H9 (cell line): ENCODE measurements around the gene HOXC13. TPM values are rescaled to one million over a fixed set of nuclear protein-coding genes. Genes with fewer than 3 reads are reported as not detected.

Experiments
- DNase-seq: peaks from one replicate; pipeline ENCODE4 v3.0.0-alpha.2; 2017
- H2AFZ ChIP-seq: one replicate; pipeline ENCODE4 v1.6.1; 2013; ENCODE audit warnings: mild to moderate bottlenecking, low read length, control low read depth, moderate library complexity
- H2AK5ac ChIP-seq: 2 replicates; pipeline ENCODE4 v1.6.1; 2013; ENCODE audit warnings: low read length, control low read depth, mixed read lengths; ENCODE audit not compliant: insufficient read length
- H2BK120ac ChIP-seq: one replicate; pipeline ENCODE4 v1.6.1; 2013; ENCODE audit warnings: low read depth, mild to moderate bottlenecking, low read length, control low read depth, inconsistent platforms; ENCODE audit not compliant: poor library complexity, severe bottlenecking
- H2BK12ac ChIP-seq: 2 replicates; pipeline ENCODE4 v1.6.1; 2013; ENCODE audit warnings: low read length, control low read depth, mixed read lengths, low read depth; ENCODE audit not compliant: insufficient read length
- H2BK15ac ChIP-seq: 2 replicates; pipeline ENCODE4 v1.6.1; 2013; ENCODE audit warnings: low read depth, low read length, control low read depth
- H2BK20ac ChIP-seq: one replicate; pipeline ENCODE4 v1.6.1; 2013; ENCODE audit warnings: low read depth, mild to moderate bottlenecking, low read length, control low read depth, inconsistent platforms; ENCODE audit not compliant: poor library complexity, severe bottlenecking
- H2BK5ac ChIP-seq: 2 replicates; pipeline ENCODE4 v1.6.1; 2013; ENCODE audit warnings: low read length, control low read depth, mixed read lengths; ENCODE audit not compliant: insufficient read length
- H3K14ac ChIP-seq: 2 replicates; pipeline ENCODE4 v1.6.1; 2013; ENCODE audit warnings: low read length, control low read depth; ENCODE audit not compliant: insufficient read depth
- H3K18ac ChIP-seq: 2 replicates; pipeline ENCODE4 v1.6.1; 2013; ENCODE audit warnings: low read depth, mild to moderate bottlenecking, mixed read lengths, low read length, control low read depth; ENCODE audit not compliant: insufficient read length
- H3K23ac ChIP-seq: 2 replicates; pipeline ENCODE4 v1.6.1; 2013; ENCODE audit warnings: low read length, control low read depth, mixed read lengths, low read depth; ENCODE audit not compliant: insufficient read length
- H3K23me2 ChIP-seq: 2 replicates; pipeline ENCODE4 v1.6.1; 2013; ENCODE audit warnings: low read depth, mild to moderate bottlenecking, mixed read lengths, low read length, control low read depth; ENCODE audit not compliant: insufficient read length, poor library complexity, severe bottlenecking
- H3K27ac ChIP-seq: 2 replicates; pipeline ENCODE4 v1.5.1; 2013; ENCODE audit warnings: low read length, control low read depth, mixed read lengths, low read depth; ENCODE audit not compliant: insufficient read length
- H3K27me3 ChIP-seq: 2 replicates; pipeline ENCODE4 v1.6.1; 2013; ENCODE audit warnings: low read length, control low read depth, inconsistent platforms; ENCODE audit not compliant: insufficient read depth
- H3K4ac ChIP-seq: 2 replicates; pipeline ENCODE4 v1.6.1; 2013; ENCODE audit warnings: low read depth, mild to moderate bottlenecking, control low read depth, inconsistent platforms, low read length, moderate library complexity
- H3K4me1 ChIP-seq: 2 replicates; pipeline ENCODE4 v1.6.1; 2013; ENCODE audit warnings: low read length, control low read depth, inconsistent platforms; ENCODE audit not compliant: insufficient read depth
- H3K4me2 ChIP-seq: 2 replicates; pipeline ENCODE4 v1.6.1; 2013; ENCODE audit warnings: low read length, control low read depth, mixed read lengths; ENCODE audit not compliant: insufficient read length, insufficient read depth
- H3K56ac ChIP-seq: 2 replicates; pipeline ENCODE4 v1.6.1; 2013; ENCODE audit warnings: low read depth, mild to moderate bottlenecking, mixed read lengths, low read length, control low read depth; ENCODE audit not compliant: insufficient read length
- H3K79me1 ChIP-seq: 2 replicates; pipeline ENCODE4 v1.6.1; 2013; ENCODE audit warnings: low read depth, mild to moderate bottlenecking, moderate library complexity, low read length, control low read depth, inconsistent platforms; ENCODE audit not compliant: insufficient read depth, poor library complexity, severe bottlenecking
- H3K79me2 ChIP-seq: 2 replicates; pipeline ENCODE4 v1.6.1; 2013; ENCODE audit warnings: low read length, control low read depth, inconsistent platforms; ENCODE audit not compliant: insufficient read depth
- H3K9ac ChIP-seq: 2 replicates; pipeline ENCODE4 v1.6.1; 2013; ENCODE audit warnings: low read length, control low read depth, mixed read lengths; ENCODE audit not compliant: insufficient read length; ENCODE audit errors: extremely low read depth
- H3K9me3 ChIP-seq: one replicate; pipeline ENCODE4 v1.6.1; 2013; ENCODE audit warnings: low read depth, low read length, inconsistent platforms; ENCODE audit not compliant: control insufficient read depth
- H3T11ph ChIP-seq: one replicate; pipeline ENCODE4 v1.6.1; 2013; ENCODE audit warnings: mild to moderate bottlenecking, low read length, control low read depth, inconsistent platforms
- H4K20me1 ChIP-seq: one replicate; pipeline ENCODE4 v1.6.1; 2013; ENCODE audit not compliant: control insufficient read depth, insufficient read length, insufficient read depth
- H4K5ac ChIP-seq: 2 replicates; pipeline ENCODE4 v1.6.1; 2013; ENCODE audit warnings: low read depth, mild to moderate bottlenecking, mixed read lengths, low read length, control low read depth; ENCODE audit not compliant: insufficient read length
- H4K8ac ChIP-seq: replicated peaks from 2 replicates; pipeline ENCODE4 v1.6.1; 2013; ENCODE audit warnings: low read length, control low read depth, mixed read lengths, low read depth; ENCODE audit not compliant: insufficient read length
- H4K91ac ChIP-seq: 2 replicates; pipeline ENCODE4 v1.6.1; 2013; ENCODE audit warnings: low read depth, mild to moderate bottlenecking, moderate library complexity, mixed read lengths, low read length, control low read depth; ENCODE audit not compliant: insufficient read length
- H3K27ac Mint-ChIP-seq, 3 experiments: 2 replicates in 2 of 3; 3 replicates in 1 of 3; pipeline ENCODE4 v1.8.0; 2020 to 2021; ENCODE audit warnings: mixed read lengths in 3 of 3, mild to moderate bottlenecking in 1 of 3, moderate library complexity in 1 of 3
- H3K27me3 Mint-ChIP-seq: 2 replicates; pipeline ENCODE4 v1.8.0; 2021; ENCODE audit warnings: low read depth, mild to moderate bottlenecking, moderate library complexity, mixed read lengths
- H3K36me3 Mint-ChIP-seq, 3 experiments: 2 replicates in 2 of 3; 3 replicates in 1 of 3; pipeline ENCODE4 v1.8.0; 2020 to 2021; ENCODE audit warnings: low read depth in 3 of 3, mixed read lengths in 3 of 3; ENCODE audit not compliant: insufficient read depth in 1 of 3
- H3K4me1 Mint-ChIP-seq, 2 experiments: 2 replicates each; pipeline ENCODE4 v1.8.0; 2020; ENCODE audit warnings: mixed read lengths in 2 of 2
- H3K4me3 Mint-ChIP-seq, 2 experiments: 2 replicates in 1 of 2; 3 replicates in 1 of 2; pipeline ENCODE4 v1.8.0; 2020 to 2021; ENCODE audit warnings: mild to moderate bottlenecking in 2 of 2, mixed read lengths in 2 of 2, moderate library complexity in 1 of 2
- H3K9me3 Mint-ChIP-seq, 2 experiments: 2 replicates in 1 of 2; 3 replicates in 1 of 2; pipeline ENCODE4 v1.8.0; 2020; ENCODE audit warnings: mild to moderate bottlenecking in 2 of 2, mixed read lengths in 2 of 2, moderate library complexity in 1 of 2
- WGBS: extraction: QIAGEN DNeasy Blood & Tissue Kit; methylation state at CpG from one replicate; pipeline ENCODE4 v1.1.7; 2013; ENCODE audit warnings: missing lambda C conversion rate, low lambda C conversion rate, mixed read lengths; ENCODE audit not compliant: insufficient read length; ENCODE audit errors: extremely low coverage; 5-methylcytosine and 5-hydroxymethylcytosine counted together
- total RNA-seq: library from RNA; stranded (reverse); gene quantifications from 2 replicates; pipeline ENCODE4 v1.2.1, GENCODE V29; 2021
- TF ChIP-seq, protein P1 (sequence below): fragments of 200-600 bp; sonication (generic); conservative IDR thresholded peaks from 3 replicates; pipeline ENCODE4 v1.8.0; 2021; ENCODE audit warnings: antibody characterized with exemption, mild to moderate bottlenecking

The HOXC13 gene
- total RNA-seq, 1 experiment from 2014 or later = not detected

DNA sequence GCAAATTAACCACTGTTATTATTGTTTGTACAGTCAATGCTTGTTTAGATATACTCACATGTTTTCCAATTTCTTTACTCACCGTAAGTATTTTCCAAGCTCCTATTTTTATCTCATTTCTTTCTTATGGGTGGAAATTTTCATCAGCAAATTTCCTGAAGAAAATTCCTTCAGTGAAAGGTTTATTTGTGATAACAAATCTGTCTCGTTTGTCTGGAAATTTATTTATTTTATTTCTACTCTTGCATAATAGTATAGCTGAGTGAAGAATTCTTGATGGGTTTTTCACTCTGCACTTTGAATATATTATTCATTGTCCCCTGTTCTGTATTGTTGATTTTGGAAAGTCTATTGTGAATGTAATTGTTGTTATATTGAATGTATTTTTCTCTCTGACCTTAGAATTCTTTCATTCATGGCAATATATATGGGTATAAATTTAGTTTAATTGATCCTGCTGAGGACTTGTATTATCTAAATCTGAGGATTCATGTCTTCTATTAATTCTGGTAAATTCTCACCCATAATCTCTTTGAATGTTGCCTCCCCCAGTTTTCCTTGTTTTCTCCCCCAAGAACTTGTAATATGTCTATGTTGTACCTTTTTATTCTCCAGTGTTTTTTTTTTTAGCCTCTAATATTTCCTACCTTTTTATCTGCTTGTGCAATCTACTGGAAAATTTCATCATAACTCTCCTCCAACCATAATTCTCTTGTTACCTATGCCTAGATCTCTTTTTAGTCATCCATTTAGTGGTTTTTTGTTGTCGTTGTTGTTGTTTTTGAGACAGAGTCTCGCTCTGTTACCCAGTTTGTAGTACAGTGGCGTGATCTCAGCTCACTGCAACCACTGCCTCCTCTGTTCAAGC lies 21.6 kb upstream of the HOXC13 start:
- Histone ChIP-seq H3K14ac (no peak overlapping the region), H3K27ac (no peak overlapping the region), H2AK5ac (no peak overlapping the region), H3T11ph (no peak overlapping the region), H2BK15ac (no peak overlapping the region), H3K4me2 (no peak overlapping the region), H2BK12ac (no peak overlapping the region), H3K56ac (no peak overlapping the region), H2BK120ac (no peak overlapping the region), H3K27me3 (no peaks in the 10 kb centered on the region; the same call in 1 of the 2 replicates), H3K79me2 (no peaks in the 10 kb centered on the region), H2BK5ac (no peak overlapping the region), H3K18ac (no peak overlapping the region), H4K20me1 (no peaks in the 10 kb centered on the region), H3K4ac (no peak overlapping the region), H4K5ac (no peak overlapping the region), H3K23me2 (no peaks in the 10 kb centered on the region), H3K23ac (no peak overlapping the region), H3K79me1 (no peaks in the 10 kb centered on the region), H4K8ac (no peak overlapping the region), H3K9ac (no peak overlapping the region), H3K4me1 (no peaks in the 10 kb centered on the region), H4K91ac (no peak overlapping the region), H2BK20ac (no peak overlapping the region), H3K9me3 (no peaks in the 10 kb centered on the region), H2AFZ (no peak overlapping the region)
- no peak for DNase-seq
- H3K9me3 Mint-ChIP-seq = no peaks in the 10 kb centered on the region
- peaks cover 94% of the 10 kb centered on the region for H3K27me3 Mint-ChIP-seq
- no peak overlapping the region for H3K4me3 Mint-ChIP-seq
- no peaks in the 10 kb centered on the region for H3K36me3 Mint-ChIP-seq
- no peak overlapping the region for H3K27ac Mint-ChIP-seq
- TF ChIP-seq, protein P1, sequence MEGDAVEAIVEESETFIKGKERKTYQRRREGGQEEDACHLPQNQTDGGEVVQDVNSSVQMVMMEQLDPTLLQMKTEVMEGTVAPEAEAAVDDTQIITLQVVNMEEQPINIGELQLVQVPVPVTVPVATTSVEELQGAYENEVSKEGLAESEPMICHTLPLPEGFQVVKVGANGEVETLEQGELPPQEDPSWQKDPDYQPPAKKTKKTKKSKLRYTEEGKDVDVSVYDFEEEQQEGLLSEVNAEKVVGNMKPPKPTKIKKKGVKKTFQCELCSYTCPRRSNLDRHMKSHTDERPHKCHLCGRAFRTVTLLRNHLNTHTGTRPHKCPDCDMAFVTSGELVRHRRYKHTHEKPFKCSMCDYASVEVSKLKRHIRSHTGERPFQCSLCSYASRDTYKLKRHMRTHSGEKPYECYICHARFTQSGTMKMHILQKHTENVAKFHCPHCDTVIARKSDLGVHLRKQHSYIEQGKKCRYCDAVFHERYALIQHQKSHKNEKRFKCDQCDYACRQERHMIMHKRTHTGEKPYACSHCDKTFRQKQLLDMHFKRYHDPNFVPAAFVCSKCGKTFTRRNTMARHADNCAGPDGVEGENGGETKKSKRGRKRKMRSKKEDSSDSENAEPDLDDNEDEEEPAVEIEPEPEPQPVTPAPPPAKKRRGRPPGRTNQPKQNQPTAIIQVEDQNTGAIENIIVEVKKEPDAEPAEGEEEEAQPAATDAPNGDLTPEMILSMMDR = no peak
- no CpG with 5 or more reads among the region's 5 CpGs for WGBS
- H3K4me1 Mint-ChIP-seq = peaks cover 0 to 4% of the 10 kb centered on the region in 2 experiments; a peak in 1 of 4 replicates
